Stimulated activated CD4-positive, alpha-beta T cell treated with anti-CD3 and anti-CD28 coated beads, Interleukin-4, amount 100 ng/mL, for 24 hours (primary cell): ENCODE data around the gene RAPGEF2.
A peak's percentile ranks its signal among the peaks of the same experiment; 100 is the strongest.
"Not testable (repeated sequence)": the region's sequence is repeated elsewhere in the genome, so short reads cannot be mapped to it uniquely, and the experiment has no call there.

ENCODE experiments used
- DNase-seq: peaks from one replicate; pipeline ENCODE4 v3.0.0-alpha.2; 2020

The RAPGEF2 gene

DNA sequence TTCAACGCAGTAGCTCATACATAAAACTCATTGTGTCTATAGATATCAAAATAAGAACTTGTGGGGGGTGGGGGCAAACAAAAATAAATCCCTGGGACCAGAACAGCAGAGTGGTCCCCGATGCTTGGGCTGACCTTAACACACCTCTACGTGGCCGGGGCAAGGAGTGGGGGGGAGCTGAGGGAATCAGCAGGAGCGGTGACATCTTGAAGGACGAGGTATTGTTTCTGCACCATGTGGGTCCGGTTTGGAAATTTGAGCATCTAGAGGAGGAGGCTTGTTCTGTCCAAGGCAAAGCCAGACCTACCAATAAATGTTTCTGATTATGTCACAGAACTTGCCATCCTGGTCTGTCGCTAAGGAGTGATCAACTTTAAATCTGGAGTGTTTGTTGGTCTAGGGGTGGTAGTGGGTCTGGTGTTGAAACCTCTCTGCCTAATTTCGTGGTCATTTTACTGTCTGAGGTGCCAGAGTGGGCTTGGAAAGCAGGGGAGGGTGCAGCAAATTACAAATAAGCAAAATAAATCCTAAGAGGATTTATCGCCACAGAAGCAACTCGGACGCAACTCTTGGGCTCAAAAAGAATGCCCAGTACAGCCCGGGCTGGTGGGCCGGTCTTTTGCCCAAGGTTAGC, 774 bp upstream of the RAPGEF2 start:
- DNase-seq, result no peak

DNA sequence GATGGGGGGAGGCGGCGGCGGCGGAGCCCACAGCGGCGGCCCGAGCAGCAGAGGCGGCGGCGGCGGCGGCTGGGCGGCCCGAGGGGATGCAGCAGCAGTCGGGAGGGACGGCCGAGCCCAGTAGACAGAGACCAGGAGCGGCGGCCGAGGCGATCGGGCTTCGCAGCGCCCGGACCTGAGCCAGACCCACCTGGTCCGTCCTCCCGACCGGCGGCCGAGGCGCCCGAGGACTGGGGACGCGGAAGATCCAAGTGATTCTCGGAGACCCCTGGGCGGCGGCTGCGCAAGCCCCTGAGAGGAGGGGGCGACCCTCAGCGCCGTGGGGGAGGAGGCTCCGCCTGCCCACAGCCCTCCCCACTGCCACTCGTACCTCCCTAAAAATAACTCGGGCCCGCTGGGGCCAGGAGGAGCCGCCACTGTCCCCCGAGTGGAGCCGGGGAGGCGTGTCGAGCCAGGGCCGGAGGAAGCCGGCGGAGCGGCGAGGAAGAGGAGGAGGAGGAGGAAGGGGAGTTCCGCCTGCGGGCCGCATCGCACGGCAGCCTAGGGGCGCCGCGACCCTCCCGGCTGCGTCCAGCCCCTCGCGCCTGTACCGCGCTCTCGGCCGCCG, 608 bp downstream of the RAPGEF2 start:
- DNase-seq, result peak; percentile 32

DNA sequence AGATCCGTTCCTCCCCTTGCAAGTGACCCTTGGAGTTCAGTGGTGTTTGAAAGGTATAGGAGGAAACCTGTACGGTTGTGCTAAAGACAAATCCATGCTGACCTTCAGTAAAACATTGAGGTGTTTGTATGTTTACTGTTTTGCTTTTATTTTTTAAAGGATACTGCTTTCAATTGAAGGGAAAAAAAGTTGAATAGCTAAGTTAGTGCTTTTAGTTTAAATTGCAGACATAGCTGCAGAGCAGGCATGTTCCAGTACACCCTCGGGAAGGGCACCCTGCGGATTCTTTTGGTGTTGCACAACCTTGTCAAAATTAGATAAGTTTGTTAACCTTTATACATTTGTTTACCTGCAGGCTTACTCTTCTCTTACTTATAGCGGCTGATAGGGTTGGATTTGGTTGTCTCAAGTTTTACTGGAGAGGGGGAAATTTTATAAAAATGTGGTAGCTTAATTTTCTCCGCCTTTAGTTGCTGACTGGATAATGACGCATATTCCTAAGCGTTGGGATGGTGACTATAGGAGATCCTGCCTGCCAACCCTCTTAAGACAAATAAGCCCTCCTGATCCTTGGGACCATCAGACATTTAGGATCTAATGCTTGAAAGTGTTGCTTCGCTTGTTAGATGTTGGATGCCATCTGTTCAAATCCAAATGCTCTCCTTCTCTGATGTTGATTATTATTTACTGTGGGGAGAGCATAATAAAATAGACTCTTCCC, 2.0 kb downstream of the RAPGEF2 start:
- no peak for DNase-seq

DNA sequence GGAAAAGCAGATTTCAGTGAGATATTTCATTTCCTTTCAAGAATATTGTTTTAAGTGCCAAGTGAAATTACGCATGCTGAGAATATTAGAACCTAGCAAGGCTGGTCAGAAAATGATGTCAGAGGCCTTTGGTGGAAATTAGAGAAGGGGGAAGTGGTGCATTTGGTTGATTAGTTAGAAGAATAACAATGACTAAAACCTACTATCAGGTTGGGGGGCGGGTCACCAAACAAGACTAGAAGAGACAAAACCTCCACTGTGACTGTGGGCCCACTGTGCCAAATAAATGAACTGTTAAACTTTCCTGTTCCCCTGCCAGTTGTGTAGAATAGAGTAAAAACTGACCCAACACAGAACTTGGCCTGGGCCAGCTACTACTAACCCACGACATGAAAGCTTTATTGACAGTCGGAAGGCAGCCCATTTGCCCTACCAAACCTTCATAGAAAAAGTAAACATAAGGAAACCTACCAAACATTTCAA, 2.9 kb downstream of the RAPGEF2 start:
- DNase-seq, result peak; percentile 19

DNA sequence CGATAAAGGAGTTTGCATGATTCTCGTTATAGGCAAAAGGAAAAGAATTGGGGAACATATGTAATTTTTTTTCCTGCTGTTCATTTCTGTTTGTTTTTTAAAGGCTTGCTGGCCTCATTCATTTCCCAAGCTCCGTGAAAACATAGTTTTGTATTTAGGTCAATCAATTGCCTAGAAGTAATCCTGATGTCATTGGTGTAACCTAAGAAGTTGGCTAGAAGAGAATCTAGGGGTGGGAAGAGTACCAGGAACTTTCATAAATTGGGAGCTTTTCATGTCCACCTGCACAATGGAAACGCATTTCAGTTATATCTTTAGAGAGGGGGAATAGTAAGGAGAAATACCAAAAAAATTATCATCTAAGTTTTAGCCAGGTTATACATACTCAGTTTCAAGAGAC, 3.8 kb downstream of the RAPGEF2 start:
- DNase-seq, result no peak

DNA sequence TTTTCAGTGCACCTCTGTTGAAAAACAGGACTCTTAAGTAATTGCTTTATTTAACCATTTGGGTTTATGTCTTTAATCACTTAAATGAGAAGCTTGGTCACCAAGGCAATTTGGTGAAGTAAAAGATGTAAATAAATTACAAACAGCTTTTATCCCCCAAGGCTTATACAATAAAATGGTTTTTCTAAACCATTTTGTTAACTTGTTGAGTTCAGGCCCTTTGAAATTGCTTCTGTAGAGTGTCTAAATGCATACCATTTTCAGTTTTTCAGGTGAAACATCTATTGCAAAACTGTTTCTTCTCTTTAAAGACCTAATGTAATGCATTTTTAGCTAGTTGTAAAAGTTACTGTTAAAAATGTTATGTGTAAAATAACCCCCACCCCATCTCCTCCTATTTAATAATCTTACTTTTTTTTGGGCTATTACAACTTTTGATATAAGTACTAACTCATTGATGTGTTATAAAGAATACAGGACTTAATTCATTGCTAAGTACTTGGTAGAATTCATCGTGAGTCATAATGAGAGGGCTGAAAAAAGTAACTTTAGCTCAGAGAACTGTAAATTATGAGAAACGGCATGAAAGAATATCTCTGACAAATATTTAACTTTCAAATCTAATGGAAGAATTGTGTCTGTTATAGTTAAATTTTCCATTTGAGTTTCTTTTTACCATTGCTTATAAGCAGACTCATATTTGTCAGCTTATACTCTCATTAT, 4.5 kb downstream of the RAPGEF2 start:
- DNase-seq, result no peak

DNA sequence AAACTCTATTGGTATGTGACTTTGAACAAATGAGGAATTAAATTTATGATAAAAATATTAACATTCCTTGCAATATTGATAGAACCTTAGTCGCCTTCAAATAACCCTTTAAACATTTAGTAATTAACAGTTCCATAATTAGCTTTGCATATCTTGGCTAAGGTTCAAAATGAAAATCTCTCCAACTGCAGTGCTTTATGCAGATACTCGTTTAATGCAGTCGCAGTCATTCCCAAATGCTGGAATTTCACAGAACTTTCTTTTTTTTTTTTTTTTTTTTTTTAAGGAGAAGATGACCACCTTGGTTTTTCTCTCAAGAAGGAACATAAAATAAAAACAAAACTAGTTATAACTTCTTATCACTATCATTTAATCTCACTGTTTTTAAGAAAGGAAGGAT, 5.2 kb downstream of the RAPGEF2 start:
- no peak for DNase-seq

DNA sequence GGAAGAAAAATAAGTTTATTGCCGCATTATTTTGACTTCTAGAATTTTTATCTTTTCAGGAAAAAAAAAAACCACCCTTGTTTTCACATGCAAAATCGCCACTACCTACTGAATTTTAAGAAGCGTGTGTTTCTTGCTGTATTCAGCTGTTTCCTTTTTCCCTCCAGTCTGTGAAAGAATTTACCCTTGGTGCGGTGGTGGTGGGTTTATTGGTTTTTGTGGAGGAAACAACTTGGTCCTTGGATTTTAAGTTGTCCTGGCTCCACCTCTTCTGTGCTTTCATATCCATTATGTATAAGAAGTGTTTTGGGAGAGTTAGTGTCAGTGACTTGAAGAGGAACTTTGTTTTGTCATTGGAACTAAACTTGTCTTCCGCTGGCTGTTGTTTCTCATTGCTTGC, 8.1 kb downstream of the RAPGEF2 start:
- DNase-seq, result no peak

DNA sequence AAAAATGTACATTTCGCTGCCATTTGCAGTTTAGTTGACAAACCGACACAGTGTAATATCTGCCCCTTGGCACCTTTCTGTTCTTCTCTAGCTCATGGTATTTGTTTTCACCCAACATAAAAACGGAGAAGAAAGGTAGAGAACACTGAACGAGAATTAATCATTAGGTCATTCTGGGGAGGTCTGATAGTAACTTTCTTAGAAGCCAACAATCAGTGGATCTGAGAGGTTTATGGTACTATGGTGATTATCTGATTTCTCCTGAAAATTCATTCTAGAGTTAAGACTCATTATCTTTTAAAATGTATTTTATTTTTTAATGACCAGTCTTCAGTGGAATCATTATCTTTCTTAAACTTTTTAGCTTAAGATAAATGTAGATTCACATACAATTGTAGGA, 8.5 kb downstream of the RAPGEF2 start:
- no peak for DNase-seq

DNA sequence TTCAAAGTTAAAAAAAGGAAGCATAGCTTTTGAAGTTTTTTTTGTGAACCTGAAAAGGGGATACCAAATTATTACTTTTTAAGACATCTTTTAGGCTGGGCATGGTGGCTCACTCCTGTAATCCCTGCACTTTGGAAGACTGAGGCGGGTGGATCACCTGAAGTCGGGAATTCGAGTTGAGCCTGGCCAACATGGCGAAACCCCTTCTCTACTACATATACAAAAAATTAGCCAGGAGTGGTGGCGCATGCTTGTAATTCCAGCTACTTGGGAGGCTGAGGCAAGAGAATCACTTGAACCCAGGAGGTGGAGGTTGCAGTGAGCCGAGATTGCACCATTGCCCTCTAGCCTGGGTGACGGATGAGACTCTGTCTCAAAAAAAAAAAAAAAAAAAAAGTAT, 10.5 kb downstream of the RAPGEF2 start:
- not testable (repeated sequence) for DNase-seq

DNA sequence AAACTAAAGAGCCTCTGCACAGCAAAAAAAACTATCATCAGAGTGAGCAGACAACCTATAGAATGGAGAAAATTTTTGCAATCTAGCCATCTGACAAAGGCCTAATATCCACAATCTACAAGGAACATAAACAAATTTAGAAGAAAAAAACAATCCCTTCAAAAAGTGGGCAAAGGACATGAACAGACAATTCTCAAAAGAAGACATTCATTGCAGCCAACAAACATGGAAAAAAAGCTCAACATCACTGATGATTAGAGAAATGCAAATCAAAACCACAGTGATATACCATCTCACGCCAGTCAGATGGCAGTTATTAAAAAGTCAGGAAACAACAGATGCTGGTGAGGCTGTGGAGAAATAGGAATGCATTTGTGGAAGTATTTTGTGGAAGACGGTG, 13.2 kb downstream of the RAPGEF2 start:
- not testable (repeated sequence) for DNase-seq

DNA sequence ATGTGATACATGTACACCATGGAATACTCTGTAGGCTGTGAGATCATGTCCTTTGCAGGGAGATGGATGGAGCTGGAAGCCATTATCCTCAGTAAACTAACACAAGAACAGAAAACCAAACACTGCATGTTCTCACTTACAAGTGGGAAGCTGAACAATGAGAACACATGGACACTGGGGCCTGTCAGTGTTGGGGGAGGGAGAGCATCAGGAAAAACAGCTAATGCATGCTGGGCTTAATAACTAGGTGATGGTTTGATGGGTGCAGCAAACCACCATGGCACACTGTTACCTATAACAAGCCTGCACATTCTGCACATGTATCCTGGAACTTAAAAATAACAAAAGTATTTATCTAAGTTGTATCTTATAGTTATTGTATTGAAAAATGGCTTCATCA, 13.8 kb downstream of the RAPGEF2 start:
- DNase-seq, result not testable (repeated sequence)

DNA sequence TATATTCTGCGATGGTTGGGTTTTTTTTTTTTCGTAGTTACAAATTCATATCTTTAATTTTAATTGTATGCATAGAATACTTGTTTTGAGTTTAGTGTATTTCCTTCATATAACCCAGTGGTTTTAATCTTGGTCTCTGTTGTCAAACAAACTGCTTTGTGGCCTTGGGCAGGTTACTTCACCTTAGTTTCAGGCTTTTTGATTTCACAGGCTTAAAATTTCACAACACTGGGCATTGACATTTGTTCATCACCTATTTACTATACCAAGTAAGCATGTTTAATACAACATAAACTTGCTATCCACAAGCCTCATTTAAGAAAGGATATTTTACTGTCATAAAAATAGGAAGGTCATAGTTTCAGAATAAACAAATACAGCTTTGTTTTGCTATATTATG, 14.7 kb downstream of the RAPGEF2 start:
- no peak for DNase-seq

DNA sequence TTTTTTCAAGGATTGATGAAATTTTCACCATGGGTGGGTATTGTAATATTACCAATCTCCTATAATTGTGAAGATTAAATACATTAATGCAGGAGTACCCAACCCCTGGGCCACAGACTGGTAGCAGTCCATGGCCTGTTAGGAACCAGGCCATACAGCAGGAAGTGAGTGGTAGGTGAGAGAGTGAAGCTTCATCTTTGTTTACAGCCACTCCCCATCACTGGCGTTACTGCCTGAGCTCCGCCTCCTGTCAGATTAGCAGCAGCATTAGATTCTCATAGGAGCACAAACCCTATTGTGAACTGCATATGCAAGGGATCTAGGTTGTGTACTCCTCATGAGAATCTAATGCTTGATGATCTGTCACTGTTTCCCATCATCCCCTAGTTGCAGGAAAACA, 15.1 kb downstream of the RAPGEF2 start:
- DNase-seq, result no peak

DNA sequence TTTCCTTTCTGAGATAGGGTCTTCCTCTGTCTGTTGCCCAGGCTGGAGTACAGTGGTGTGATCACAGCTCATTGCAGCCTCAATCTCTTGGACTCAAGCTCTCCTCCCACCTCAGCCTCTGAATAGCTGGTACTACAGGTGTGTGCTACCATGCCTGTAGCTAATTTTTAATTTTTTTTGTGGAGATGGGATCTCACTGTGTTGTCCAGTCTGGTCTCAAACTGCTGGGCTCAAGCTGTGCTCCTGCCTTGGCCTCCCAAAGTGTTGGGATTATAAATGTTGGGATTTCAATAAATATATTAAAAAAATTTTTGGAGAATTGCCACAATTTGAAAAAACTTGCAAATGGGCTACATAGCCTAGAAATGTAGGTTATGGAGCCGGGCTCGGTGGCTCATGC, 18.5 kb downstream of the RAPGEF2 start:
- no peak for DNase-seq

DNA sequence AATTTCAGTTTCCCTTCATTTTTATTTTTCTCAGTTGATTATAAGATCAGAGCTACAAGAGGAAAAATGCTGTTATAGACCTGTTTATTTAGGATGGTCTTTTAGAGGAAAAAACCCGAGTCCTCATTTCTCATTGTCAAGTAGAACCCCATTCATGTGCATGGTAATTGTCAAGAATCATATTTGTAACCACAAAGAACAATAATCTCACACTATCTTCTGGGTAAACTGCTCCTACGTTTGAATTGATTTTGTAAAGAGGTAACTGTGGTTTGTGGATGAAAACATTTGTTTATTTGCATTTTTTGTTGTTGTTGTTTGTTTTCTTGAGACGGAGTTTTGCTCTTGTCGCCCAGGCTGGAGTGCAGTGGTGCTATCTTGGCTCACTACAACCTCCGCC, 23.8 kb downstream of the RAPGEF2 start:
- no peak for DNase-seq

DNA sequence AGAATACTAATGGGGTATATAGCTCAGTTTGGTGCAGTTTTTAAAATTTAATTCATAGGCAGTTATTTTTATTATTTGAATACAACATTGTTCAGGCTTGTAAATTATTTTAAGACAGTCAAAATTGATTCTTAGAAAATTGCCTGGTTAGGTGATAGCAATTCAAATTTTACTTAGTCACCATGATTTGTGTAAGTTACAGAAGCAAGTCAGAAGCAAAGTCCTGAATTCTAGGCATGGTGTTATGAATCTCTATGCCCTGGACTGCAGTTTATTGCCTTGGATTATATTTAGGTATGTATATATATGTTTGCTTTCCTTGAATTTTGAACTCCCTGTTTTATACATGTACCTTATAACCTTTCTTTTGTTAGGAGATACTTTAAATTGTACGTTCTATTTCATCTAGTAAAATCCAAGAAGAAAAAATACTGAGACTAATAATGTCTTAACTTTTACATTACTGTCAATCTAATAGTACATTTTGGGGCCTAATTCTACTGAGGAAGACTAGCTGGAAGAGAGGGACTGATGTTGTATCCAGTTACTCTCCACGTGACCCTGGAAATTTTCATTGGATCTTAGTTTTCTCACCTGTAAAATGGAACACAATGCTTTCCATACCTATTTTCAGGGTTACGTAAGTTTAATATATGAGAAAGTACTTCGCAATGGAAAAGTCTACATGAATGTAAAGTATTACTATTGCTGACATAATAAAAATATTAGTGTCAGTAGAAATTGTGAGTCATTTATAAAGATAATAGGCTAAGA, 25.1 kb downstream of the RAPGEF2 start:
- DNase-seq, result no peak

DNA sequence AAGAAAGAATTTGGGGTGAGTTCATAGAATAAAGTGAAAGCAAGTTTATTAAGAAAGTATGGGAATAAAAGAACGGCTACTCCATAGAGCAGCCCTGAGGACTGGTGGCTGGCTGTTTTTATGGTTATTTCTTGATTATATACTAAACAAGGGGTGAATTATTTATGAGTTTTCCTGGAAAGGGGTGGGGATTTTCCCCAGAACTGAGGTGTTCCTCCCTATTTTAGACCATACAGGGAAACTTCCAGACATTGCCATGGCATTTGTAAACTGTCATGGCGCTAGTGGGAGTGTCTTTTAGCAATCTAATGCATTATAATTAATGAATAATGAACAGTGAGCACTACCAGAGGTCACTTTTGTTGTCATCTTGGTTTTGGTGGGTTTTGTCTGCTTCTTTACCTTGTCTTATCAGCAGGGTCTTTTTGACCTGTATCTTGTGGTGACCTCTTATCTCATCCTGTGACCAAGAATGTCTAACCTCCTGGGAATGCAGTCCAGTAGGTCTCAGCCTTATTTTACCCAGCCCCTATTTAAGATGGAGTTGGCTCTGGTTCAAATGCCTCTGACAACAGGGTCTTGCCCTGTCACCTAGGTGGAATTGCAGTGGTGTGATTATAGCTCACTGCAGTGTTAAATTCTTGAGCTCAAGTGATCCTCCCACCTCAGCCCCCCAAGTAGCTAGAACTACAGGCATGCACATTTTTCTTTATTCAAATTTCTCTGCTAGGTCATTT, 27.1 kb downstream of the RAPGEF2 start:
- no peak for DNase-seq

DNA sequence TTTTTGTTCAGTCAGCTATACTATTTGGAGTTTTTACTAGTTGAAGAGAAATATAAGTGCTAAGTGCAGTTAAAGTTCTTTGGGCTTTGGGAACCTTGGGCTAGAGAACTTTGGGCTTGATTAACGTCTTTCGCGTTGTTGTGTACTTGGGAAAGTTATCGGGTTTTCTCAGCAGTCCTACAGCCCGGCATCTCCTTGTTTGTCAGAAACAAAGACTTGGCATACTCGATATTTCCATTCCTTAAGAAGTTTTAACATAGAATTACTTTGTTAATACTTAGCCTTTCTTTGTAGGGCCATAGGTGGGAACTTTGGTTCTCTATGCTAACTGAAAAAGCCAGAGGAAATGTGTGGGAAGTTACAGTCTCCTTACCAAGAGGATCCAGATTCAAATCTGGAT, 28.7 kb downstream of the RAPGEF2 start:
- no peak for DNase-seq

DNA sequence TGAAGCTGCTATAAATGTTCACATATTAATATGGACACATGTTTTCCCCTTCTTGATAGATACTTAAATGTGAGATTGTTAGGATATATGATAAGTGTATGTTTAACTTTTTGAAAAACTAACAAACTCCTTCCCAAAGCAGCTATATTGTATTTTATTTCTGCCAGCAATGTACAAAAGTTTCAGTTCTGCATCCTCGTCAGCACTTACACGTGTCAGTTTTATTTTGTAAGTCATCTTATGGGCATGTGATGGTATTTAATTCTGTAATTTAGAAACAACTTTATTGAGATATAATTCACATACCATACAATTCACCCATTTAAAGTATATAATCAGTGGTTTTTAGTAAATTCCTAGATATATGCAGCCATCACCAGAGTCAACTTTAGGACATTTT, 31.6 kb downstream of the RAPGEF2 start:
- no peak for DNase-seq

DNA sequence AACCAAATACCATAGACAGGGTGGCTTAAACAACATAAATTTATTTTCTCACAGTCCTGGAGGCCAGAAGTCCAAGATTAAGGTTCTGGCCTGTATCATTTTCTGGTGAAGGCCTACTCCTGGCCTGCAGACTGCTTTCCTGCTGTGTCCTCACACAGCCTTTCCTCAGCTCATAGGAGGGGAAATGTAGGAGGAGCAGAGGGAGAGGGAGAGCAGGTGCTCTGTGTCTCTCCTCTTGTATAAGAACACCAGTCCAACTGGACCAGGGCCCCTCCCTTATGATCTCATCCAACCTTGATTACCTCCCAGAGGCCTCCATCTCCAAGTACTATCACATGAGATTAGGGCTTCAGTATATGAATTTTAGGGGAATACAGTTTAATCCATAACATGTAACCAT, 34.3 kb downstream of the RAPGEF2 start:
- DNase-seq, result no peak

DNA sequence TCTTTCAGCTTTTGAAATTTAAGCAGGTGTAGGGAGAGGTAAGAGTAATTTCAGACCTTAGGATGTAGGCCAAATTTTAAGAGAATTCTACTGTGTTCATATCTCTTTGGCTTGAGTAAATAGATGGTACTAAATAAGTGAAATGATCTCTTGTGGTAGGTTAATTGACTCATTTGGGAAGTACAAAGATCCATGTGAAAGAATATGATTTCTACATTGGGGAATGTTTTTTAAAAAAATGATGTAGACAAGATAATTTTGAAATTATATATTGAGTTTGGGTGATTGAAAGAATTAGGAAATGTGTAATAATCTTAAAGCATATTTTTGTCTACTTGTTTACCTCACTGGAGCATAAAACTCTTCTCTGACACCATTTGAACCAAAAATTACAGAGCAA, 35.6 kb downstream of the RAPGEF2 start:
- DNase-seq, result no peak
